Hepatocyte (in vitro differentiated cells): ENCODE data around the gene GALR2.

ENCODE experiments used
- CTCF ChIP-seq: fragments of 200-600 bp; sonication (generic); IDR thresholded peaks from 2 replicates; pipeline ENCODE4 v1.5.1; 2016; ENCODE audit warnings: antibody characterized with exemption, mild to moderate bottlenecking; ENCODE audit not compliant: poor library complexity
- EZH2 ChIP-seq: fragments of 200-600 bp; sonication (generic); IDR thresholded peaks from 2 replicates; pipeline ENCODE4 v1.6.1; 2016; ENCODE audit warnings: antibody characterized with exemption, mild to moderate bottlenecking, borderline replicate concordance
- EZH2phosphoT487 ChIP-seq: fragments of 200-600 bp; sonication (generic); IDR thresholded peaks from one replicate; pipeline ENCODE4 v1.6.1; 2018; ENCODE audit warnings: antibody characterized with exemption, mild to moderate bottlenecking, low read depth, moderate library complexity; ENCODE audit not compliant: unreplicated experiment, severe bottlenecking

GRCh38 chr17:76050538-76051467 lies 23.8 kb upstream of the GALR2 start:
- TF ChIP-seq CTCF, result no peak
- no peak for TF ChIP-seq EZH2
- TF ChIP-seq EZH2phosphoT487, result no peak
